OCI-LY3 (cell line): ENCODE results near the gene ARHGAP35.

Experiments used
- H2AFZ ChIP-seq: fragments of 200-600, 300-600 bp; shearing (Covaris generic); 2 replicates; pipeline ENCODE4 v1.6.0; 2014; ENCODE audit warnings: antibody characterized with exemption, low read depth, low read length
- H3K27ac ChIP-seq: fragments of 200-600, 300-600 bp; sonication (generic); 2 replicates; pipeline ENCODE4 v1.5.1; 2014; ENCODE audit warnings: mild to moderate bottlenecking, low read length, moderate library complexity, mixed read lengths
- H3K27me3 ChIP-seq: fragments of 200-600, 300-600 bp; sonication (generic); 2 replicates; pipeline ENCODE4 v1.6.1; 2014; ENCODE audit warnings: low read depth, low read length, mixed read lengths
- H3K36me3 ChIP-seq: fragments of 200-600, 300-600 bp; sonication (generic); replicated peaks from 2 replicates; pipeline ENCODE3; 2014; ENCODE audit warnings: low read depth, low read length, mixed read lengths
- H3K4me1 ChIP-seq: fragments of 300-600, 200-600 bp; sonication (generic); 2 replicates; pipeline ENCODE4 v1.6.1; 2014; ENCODE audit warnings: low read length, mixed read lengths
- H3K4me2 ChIP-seq: fragments of 200-600, 300-600 bp; sonication (generic); 2 replicates; pipeline ENCODE4 v1.6.1; 2014; ENCODE audit warnings: low read length, mixed read lengths
- H3K4me3 ChIP-seq: fragments of 300-600, 200-600 bp; sonication (generic); 2 replicates; pipeline ENCODE4 v1.5.1; 2014; ENCODE audit warnings: antibody characterized with exemption, mild to moderate bottlenecking, low read length, moderate library complexity
- H3K79me2 ChIP-seq: fragments of 300-600, 200-600 bp; shearing (Covaris generic); 2 replicates; pipeline ENCODE4 v1.6.1; 2014; ENCODE audit warnings: mild to moderate bottlenecking, low read length, mixed read lengths
- H3K9ac ChIP-seq: fragments of 300-600, 200-600 bp; shearing (Covaris generic); 2 replicates; pipeline ENCODE4 v1.6.0; 2014; ENCODE audit warnings: mild to moderate bottlenecking, low read length, moderate library complexity
- H3K9me3 ChIP-seq: fragments of 200-600, 300-600 bp; shearing (Covaris generic); 2 replicates; pipeline ENCODE4 v1.6.1; 2014; ENCODE audit warnings: low read length, mixed read lengths; ENCODE audit not compliant: insufficient read depth
- H4K20me1 ChIP-seq: fragments of 200-600, 300-600 bp; sonication (generic); 2 replicates; pipeline ENCODE4 v1.6.1; 2016; ENCODE audit warnings: low read length, mixed read lengths; ENCODE audit not compliant: insufficient read depth
- CTCF ChIP-seq: fragments of 200-600, 300-600 bp; sonication (generic); IDR thresholded peaks from 2 replicates; pipeline ENCODE4 v1.5.1; 2014; ENCODE audit warnings: antibody characterized with exemption, low read length, low read depth
- EZH2phosphoT487 ChIP-seq: fragments of 200-600 bp; shearing (Covaris generic); IDR thresholded peaks from 2 replicates; pipeline ENCODE4 v1.6.1; 2018; ENCODE audit warnings: antibody characterized with exemption, mixed run types, low read depth

Gene ARHGAP35

DNA sequence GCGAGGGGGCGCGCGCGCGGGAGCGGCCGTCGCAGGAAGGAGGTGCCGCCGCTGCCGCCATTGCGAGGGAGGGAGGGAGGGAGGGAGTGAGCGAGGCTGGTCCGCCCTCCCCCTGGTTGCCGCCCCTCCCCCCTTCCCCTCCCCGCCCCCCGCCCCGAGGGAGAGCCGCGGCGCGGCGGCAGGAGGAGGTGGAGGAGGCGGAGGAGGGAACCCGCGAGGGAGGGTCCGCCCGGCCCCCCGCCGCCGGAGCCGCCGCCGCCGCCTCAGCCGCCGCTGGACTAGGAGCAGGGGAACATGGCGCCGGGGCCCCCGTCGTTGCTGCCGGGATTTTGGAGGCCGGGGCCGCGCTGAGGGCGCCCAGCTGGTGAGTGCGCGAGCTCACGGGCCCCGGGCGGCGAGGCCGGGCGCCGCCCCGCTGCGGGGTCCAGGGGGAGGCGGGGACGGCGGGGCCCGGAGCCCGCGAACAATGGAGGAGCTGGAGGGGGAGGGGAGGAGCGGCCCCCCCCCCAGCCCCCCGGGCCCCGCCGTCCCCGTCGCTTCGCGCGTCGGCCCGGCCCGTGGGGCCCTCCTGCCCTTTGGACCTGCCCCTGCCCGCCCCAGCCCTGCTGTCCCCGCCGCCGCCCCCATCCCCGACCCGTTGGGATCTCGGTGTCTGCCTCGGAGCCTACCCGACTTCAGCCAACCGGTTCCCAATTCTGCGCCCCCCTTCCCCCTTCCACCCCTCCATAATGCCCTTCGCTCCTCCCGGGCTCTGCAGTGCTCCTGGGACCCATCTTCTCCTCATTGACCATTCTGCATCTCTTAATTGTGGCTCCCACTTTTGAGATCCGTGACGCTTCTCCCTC is at the start of gene ARHGAP35:
ARHGAP35 (plus strand) TSS at position 152 of the 845 bp plus-strand sequence. CDS start 57,679 bp downstream, outside the sequence.
- Histone ChIP-seq H2AFZ (peak within 1 kb of the TSS; percentile 44; the same call in 1 of the 2 replicates), H4K20me1 (peaks cover 44% of the 10 kb centered on the region)

GRCh38 chr19:46812977-46813838 is 47.6 kb upstream of the ARHGAP35 start:
- no peaks in the 10 kb centered on the region for H4K20me1 ChIP-seq
- no peak overlapping the region for H3K9ac ChIP-seq
- H3K79me2 ChIP-seq, result no peaks in the 10 kb centered on the region

More for the DNA sequence above, at the start of gene ARHGAP35:
- TF ChIP-seq EZH2phosphoT487 (no peak), CTCF (no peak)
- peak within 1 kb of the TSS; percentile 99 for H3K4me2 ChIP-seq
- peaks cover 48% of the 10 kb centered on the region for H3K79me2 ChIP-seq
- H3K9me3 ChIP-seq, result no peaks in the 10 kb centered on the region
- H3K4me3 ChIP-seq, result peak within 1 kb of the TSS; percentile 88
- H3K4me1 ChIP-seq, result peaks cover 25% of the 10 kb centered on the region
- H3K9ac ChIP-seq, result peak within 1 kb of the TSS; percentile 92
- no peaks in the 10 kb centered on the region for H3K27me3 ChIP-seq
- peak within 1 kb of the TSS; percentile 90 for H3K27ac ChIP-seq
- H3K36me3 ChIP-seq, result peaks cover 12% of the 10 kb centered on the region

DNA sequence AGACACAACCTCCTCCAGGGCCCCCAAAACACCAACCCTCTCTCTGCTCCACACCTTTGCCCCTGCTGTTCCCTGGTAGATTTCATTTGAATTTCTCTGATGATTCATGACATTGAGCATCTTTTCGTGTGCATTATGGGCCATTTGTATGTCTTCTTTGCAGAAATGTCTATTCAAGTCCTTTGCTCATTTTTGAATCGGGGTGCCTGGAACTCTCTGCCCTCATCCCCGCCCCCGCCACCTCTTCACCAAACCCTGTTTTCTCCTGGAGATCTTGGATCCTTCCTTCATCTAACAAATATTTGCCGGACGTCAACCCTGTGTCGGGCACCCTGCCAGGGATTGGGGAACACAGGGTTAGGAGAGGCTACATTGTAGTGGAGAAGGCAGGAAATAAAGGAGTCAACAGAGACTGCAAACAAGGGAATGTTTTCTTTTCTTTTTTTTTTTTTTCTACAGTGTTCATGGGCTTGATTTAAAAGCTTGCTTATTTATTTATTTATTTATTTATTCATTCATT is 46.9 kb upstream of the ARHGAP35 start:
- Histone ChIP-seq H3K36me3 (no peaks in the 10 kb centered on the region), H3K9ac (no peak overlapping the region), H3K27me3 (no peaks in the 10 kb centered on the region), H3K4me2 (no peak overlapping the region), H3K4me3 (no peak overlapping the region), H3K9me3 (no peaks in the 10 kb centered on the region), H4K20me1 (no peaks in the 10 kb centered on the region), H3K27ac (no peak overlapping the region), H3K4me1 (no peaks in the 10 kb centered on the region), H2AFZ (no peak overlapping the region), H3K79me2 (no peaks in the 10 kb centered on the region)
- no peak for TF ChIP-seq CTCF
- TF ChIP-seq EZH2phosphoT487, result no peak

More at GRCh38 chr19:46812977-46813838, 47.6 kb upstream of the ARHGAP35 start:
- no peaks in the 10 kb centered on the region for H3K27me3 ChIP-seq
- no peaks in the 10 kb centered on the region for H3K4me1 ChIP-seq
- no peak overlapping the region for H3K4me2 ChIP-seq
- no peaks in the 10 kb centered on the region for H3K9me3 ChIP-seq
- TF ChIP-seq EZH2phosphoT487 (no peak), CTCF (no peak)
- H3K4me3 ChIP-seq, result no peak overlapping the region
- no peak overlapping the region for H3K27ac ChIP-seq
- H2AFZ ChIP-seq, result no peak overlapping the region
- no peaks in the 10 kb centered on the region for H3K36me3 ChIP-seq
